Loucy (cell line): Measurements from ENCODE around the gene LDLRAD4.
A peak's percentile ranks its signal among the peaks of the same experiment; 100 is the strongest.

Experiments
- H2AFZ ChIP-seq: fragments of 200-600 bp; sonication (generic); 2 replicates; pipeline ENCODE4 v1.6.0; 2016; ENCODE audit warnings: antibody characterized with exemption, mild to moderate bottlenecking, low read length, moderate library complexity
- H3F3A ChIP-seq: fragments of 200-600 bp; 2 replicates; pipeline ENCODE4 v1.6.0; 2016; ENCODE audit warnings: antibody characterized with exemption, low read depth, mild to moderate bottlenecking
- H3K27me3 ChIP-seq: fragments of 200-600 bp; sonication (generic); 2 replicates; pipeline ENCODE4 v1.6.1; 2014; ENCODE audit warnings: low read length, mild to moderate bottlenecking; ENCODE audit not compliant: insufficient read depth, poor library complexity, severe bottlenecking
- H3K36me3 ChIP-seq: fragments of 200-600 bp; sonication (generic); 2 replicates; pipeline ENCODE4 v1.6.1; 2016; ENCODE audit warnings: low read length; ENCODE audit not compliant: insufficient read depth
- H3K4me1 ChIP-seq: fragments of 200-600 bp; sonication (generic); 2 replicates; pipeline ENCODE4 v1.5.1; 2014; ENCODE audit warnings: low read length, mild to moderate bottlenecking; ENCODE audit not compliant: insufficient read depth, poor library complexity, severe bottlenecking
- H3K4me2 ChIP-seq: fragments of 200-600 bp; sonication (generic); 2 replicates; pipeline ENCODE4 v1.6.0; 2014; ENCODE audit warnings: antibody characterized with exemption, low read length, low read depth, mild to moderate bottlenecking; ENCODE audit not compliant: poor library complexity, severe bottlenecking
- H3K4me3 ChIP-seq: fragments of 200-600 bp; sonication (generic); 2 replicates; pipeline ENCODE4 v1.5.1; 2014; ENCODE audit warnings: low read length, mild to moderate bottlenecking, mixed read lengths; ENCODE audit not compliant: poor library complexity, severe bottlenecking
- H3K79me2 ChIP-seq: fragments of 200-600 bp; sonication (generic); 2 replicates; pipeline ENCODE4 v1.6.1; 2014; ENCODE audit warnings: low read length; ENCODE audit not compliant: insufficient read depth
- H3K9ac ChIP-seq: fragments of 200-600 bp; sonication (generic); 2 replicates; pipeline ENCODE4 v1.6.0; 2014; ENCODE audit warnings: mild to moderate bottlenecking, low read depth, low read length, moderate library complexity; ENCODE audit not compliant: poor library complexity, severe bottlenecking
- H3K9me2 ChIP-seq: fragments of 200-600 bp; sonication (generic); replicated peaks from 2 replicates; pipeline ENCODE4 v1.6.1; 2016; ENCODE audit warnings: low read depth, low read length, mixed read lengths
- H3K9me3 ChIP-seq: fragments of 200-600 bp; sonication (generic); 2 replicates; pipeline ENCODE4 v1.6.1; 2014; ENCODE audit warnings: mild to moderate bottlenecking, antibody characterized with exemption, low read length, low read depth; ENCODE audit not compliant: insufficient read depth
- H4K20me1 ChIP-seq: fragments of 200-600 bp; sonication (generic); 2 replicates; pipeline ENCODE4 v1.6.0; 2014; ENCODE audit warnings: antibody characterized with exemption, low read length, mild to moderate bottlenecking; ENCODE audit not compliant: insufficient read depth, poor library complexity, severe bottlenecking
- CTCF ChIP-seq: fragments of 200-600 bp; sonication (generic); conservative IDR thresholded peaks from 2 replicates; pipeline ENCODE4 v1.5.1; 2014; ENCODE audit warnings: mild to moderate bottlenecking, antibody characterized with exemption, low read length
- EZH2phosphoT487 ChIP-seq: fragments of 200-600 bp; IDR thresholded peaks from 2 replicates; pipeline ENCODE4 v1.6.1; 2018; ENCODE audit warnings: antibody characterized with exemption, mild to moderate bottlenecking, moderate library complexity, borderline replicate concordance

LDLRAD4 gene

GRCh38 chr18:13461936-13462335 lies 243.4 kb downstream of the LDLRAD4 start:
- H2AFZ ChIP-seq, result no peak overlapping the region
- H3K36me3 ChIP-seq, result peaks cover 5% of the 10 kb centered on the region; the same call in 1 of the 2 replicates
- H3K79me2 ChIP-seq, result peaks cover 37% of the 10 kb centered on the region
- H3K9ac ChIP-seq, result peak overlapping the region; percentile 90
- no peak for TF ChIP-seq EZH2phosphoT487
- TF ChIP-seq CTCF, result no peak
- peaks cover 8% of the 10 kb centered on the region; the same call in 1 of the 2 replicates for H3F3A ChIP-seq
- H3K9me3 ChIP-seq, result peaks cover 3% of the 10 kb centered on the region; the same call in 1 of the 2 replicates
- H3K4me2 ChIP-seq, result peak overlapping the region; percentile 12
- peaks cover 53% of the 10 kb centered on the region for H3K4me1 ChIP-seq
- H4K20me1 ChIP-seq, result no peaks in the 10 kb centered on the region
- no peaks in the 10 kb centered on the region for H3K9me2 ChIP-seq
- H3K4me3 ChIP-seq, result no peak overlapping the region
- H3K27me3 ChIP-seq, result no peaks in the 10 kb centered on the region

- no peak overlapping the region for H2AFZ ChIP-seq
- peaks cover 53% of the 10 kb centered on the region for H3K4me1 ChIP-seq
- H3K9me3 ChIP-seq, result peaks cover 11% of the 10 kb centered on the region; the same call in 1 of the 2 replicates
- H3K4me3 ChIP-seq, result no peak overlapping the region
- H3K4me2 ChIP-seq, result peak overlapping the region; percentile 91
- peak overlapping the region; percentile 90 for H3K9ac ChIP-seq
- no peaks in the 10 kb centered on the region for H3K27me3 ChIP-seq
- no peak for TF ChIP-seq EZH2phosphoT487
- TF ChIP-seq CTCF, result no peak
- peaks cover 42% of the 10 kb centered on the region for H3K79me2 ChIP-seq
- H3K36me3 ChIP-seq, result peaks cover 7% of the 10 kb centered on the region; the same call in 1 of the 2 replicates
- no peaks in the 10 kb centered on the region for H3K9me2 ChIP-seq
- peaks cover 8% of the 10 kb centered on the region; the same call in 1 of the 2 replicates for H3F3A ChIP-seq
- H4K20me1 ChIP-seq, result no peaks in the 10 kb centered on the region
Observed at GRCh38 chr18:13462686-13463085, 244.1 kb downstream of the LDLRAD4 start.

- Histone ChIP-seq H3K9me2 (no peaks in the 10 kb centered on the region), H3K36me3 (peaks cover 7% of the 10 kb centered on the region; the same call in 1 of the 2 replicates), H2AFZ (no peak overlapping the region), H3K79me2 (peaks cover 48% of the 10 kb centered on the region), H3K27me3 (no peaks in the 10 kb centered on the region), H3K9ac (peak overlapping the region; percentile 90), H4K20me1 (no peaks in the 10 kb centered on the region), H3K4me2 (peak overlapping the region; percentile 91), H3K9me3 (peaks cover 15% of the 10 kb centered on the region; the same call in 1 of the 2 replicates), H3K4me3 (peak overlapping the region; percentile 80), H3F3A (peaks cover 8% of the 10 kb centered on the region; the same call in 1 of the 2 replicates), H3K4me1 (peaks cover 53% of the 10 kb centered on the region)
- TF ChIP-seq EZH2phosphoT487 (no peak), CTCF (no peak)
Observed at GRCh38 chr18:13463526-13464210, 245.1 kb downstream of the LDLRAD4 start.
